Natural killer cell (primary cell): ENCODE results near the gene SPRTN. TPM values are rescaled to one million over a fixed set of nuclear protein-coding genes. Genes with fewer than 3 reads are reported as not detected.

Experiments used
- ATAC-seq, 3 donors: fragments of 150-1000 bp in 2 of 3; fragments of 200-7000 bp in 1 of 3; cut with Tn5 transposase; 1 replicate in 1 of 3; 2 replicates in 2 of 3; pipeline ENCODE4 v1.10.0; 2021; ENCODE audit warnings: mild to moderate bottlenecking in 2 of 3, moderate library complexity in 2 of 3
- DNase-seq, 2 donors: peaks; one replicate each; pipeline versions ENCODE4 v3.0.0 to v3.0.0-alpha.2; 2013 to 2021; ENCODE audit warnings: mixed read lengths in 1 of 2
- H3K27ac ChIP-seq: one replicate; pipeline ENCODE4 v1.5.1; 2013; ENCODE audit warnings: mild to moderate bottlenecking, low read length
- H3K27me3 ChIP-seq: one replicate; pipeline ENCODE4 v1.6.1; 2013; ENCODE audit warnings: low read length; ENCODE audit not compliant: control insufficient read depth, insufficient read depth
- H3K36me3 ChIP-seq: one replicate; pipeline ENCODE4 v1.6.1; 2013; ENCODE audit warnings: low read length; ENCODE audit not compliant: control insufficient read depth, insufficient read depth
- H3K4me1 ChIP-seq: one replicate; pipeline ENCODE4 v1.6.1; 2013; ENCODE audit warnings: low read length; ENCODE audit not compliant: control insufficient read depth, insufficient read depth
- H3K4me3 ChIP-seq: one replicate; pipeline ENCODE4 v1.5.1; 2013; ENCODE audit warnings: low read length
- H3K9me3 ChIP-seq: one replicate; pipeline ENCODE4 v1.6.1; 2013; ENCODE audit warnings: low read length; ENCODE audit not compliant: control insufficient read depth, insufficient read depth
- H3K27ac Mint-ChIP-seq, 2 donors: one replicate each; pipeline ENCODE4 v1.8.0; 2022; ENCODE audit warnings: mild to moderate bottlenecking in 2 of 2, mixed read lengths in 2 of 2, moderate library complexity in 1 of 2
- H3K27me3 Mint-ChIP-seq, 2 donors: one replicate each; pipeline ENCODE4 v1.8.0; 2022; ENCODE audit warnings: low read depth in 2 of 2, mixed read lengths in 2 of 2
- H3K36me3 Mint-ChIP-seq: one replicate; pipeline ENCODE4 v1.8.0; 2022; ENCODE audit warnings: mixed read lengths
- H3K4me1 Mint-ChIP-seq, 2 donors: one replicate each; pipeline ENCODE4 v1.8.0; 2022; ENCODE audit warnings: mixed read lengths in 2 of 2
- H3K4me3 Mint-ChIP-seq: one replicate; pipeline ENCODE4 v1.8.0; 2022; ENCODE audit warnings: mild to moderate bottlenecking, moderate library complexity, mixed read lengths
- H3K9me3 Mint-ChIP-seq, 2 donors: one replicate each; pipeline ENCODE4 v1.8.0; 2022; ENCODE audit warnings: mixed read lengths in 2 of 2
- CTCF ChIP-seq: fragments of 200-600 bp; IDR thresholded peaks from one replicate; pipeline ENCODE4 v1.8.0; 2022; ENCODE audit warnings: antibody characterized with exemption
- whole genome bisulfite sequencing: methylation state at CpG from one replicate; pipeline ENCODE4 v1.1.7; 2013; ENCODE audit warnings: missing lambda C conversion rate; ENCODE audit not compliant: insufficient coverage; 5-methylcytosine and 5-hydroxymethylcytosine counted together
- intact Hi-C: fragments of 100-400 bp; cut with micrococcal nuclease; formaldehyde crosslinking; loops from one replicate; pipeline ENCODE4 v1.14.2; 2022
- total RNA-seq, 4 donors: library from RNA; stranded (reverse); fragments of 120-200 nt in 1 of 4; gene quantifications; one replicate each; pipeline versions ENCODE4 v1.2.3 to v1.2.4, GENCODE V29; 2013 to 2022

SPRTN gene
- total RNA-seq, 3 donors from 2014 or later (not counting 1 experiment from before 2014, with no cell fraction given), result 31.1 to 42.6 (median 36.6) TPM

- no peak overlapping the region for H3K4me3 ChIP-seq
- H3K27me3 Mint-ChIP-seq, result no peaks in the 10 kb centered on the region
- no peaks in the 10 kb centered on the region for H3K36me3 ChIP-seq
- H3K27me3 ChIP-seq, result no peaks in the 10 kb centered on the region
- intact Hi-C loops, result no loop called here
- H3K9me3 Mint-ChIP-seq, result no peaks in the 10 kb centered on the region
- no peak for ATAC-seq
- TF ChIP-seq CTCF, result no peak
- H3K9me3 ChIP-seq, result no peaks in the 10 kb centered on the region
- H3K36me3 Mint-ChIP-seq, result no peaks in the 10 kb centered on the region
- no peaks in the 10 kb centered on the region for H3K4me1 ChIP-seq
- no peak overlapping the region for H3K4me3 Mint-ChIP-seq
- no peak overlapping the region for H3K27ac ChIP-seq
- 70% methylated on average over 2 of the region's 4 CpGs for WGBS
- DNase-seq, result no peak
- H3K27ac Mint-ChIP-seq, result no peak overlapping the region
- H3K4me1 Mint-ChIP-seq, result peaks cover 53% of the 10 kb centered on the region in 2 donors
These were observed 60.0 kb downstream of the SPRTN start for GRCh38 chr1:231397886-231398671.

- H3K27ac ChIP-seq, result no peak overlapping the region
- H3K36me3 ChIP-seq, result no peaks in the 10 kb centered on the region
- H3K4me1 ChIP-seq, result no peaks in the 10 kb centered on the region
- no CpG with 5 or more reads among the region's 1 CpG for WGBS
- intact Hi-C loops, result no loop called here
- H3K9me3 Mint-ChIP-seq, result no peaks in the 10 kb centered on the region
- H3K27me3 ChIP-seq, result no peaks in the 10 kb centered on the region
- no peak overlapping the region for H3K4me3 ChIP-seq
- H3K27me3 Mint-ChIP-seq, result no peaks in the 10 kb centered on the region
- DNase-seq (no peak), ATAC-seq (no peak)
- H3K4me3 Mint-ChIP-seq, result no peak overlapping the region
- H3K4me1 Mint-ChIP-seq, result peaks cover 29 to 30% of the 10 kb centered on the region in 2 donors
- TF ChIP-seq CTCF, result no peak
- no peak overlapping the region for H3K27ac Mint-ChIP-seq
- H3K36me3 Mint-ChIP-seq, result no peaks in the 10 kb centered on the region
- no peaks in the 10 kb centered on the region for H3K9me3 ChIP-seq
These were observed 63.4 kb downstream of the SPRTN start for GRCh38 chr1:231401478-231401877.

- Histone ChIP-seq H3K27ac (no peak overlapping the region), H3K9me3 (no peaks in the 10 kb centered on the region), H3K4me3 (no peak overlapping the region), H3K27me3 (no peaks in the 10 kb centered on the region), H3K36me3 (peaks cover 5% of the 10 kb centered on the region), H3K4me1 (no peaks in the 10 kb centered on the region)
- no peaks in the 10 kb centered on the region for H3K36me3 Mint-ChIP-seq
- H3K27ac Mint-ChIP-seq, result no peak overlapping the region
- H3K9me3 Mint-ChIP-seq, result no peaks in the 10 kb centered on the region
- no peaks in the 10 kb centered on the region for H3K27me3 Mint-ChIP-seq
- intact Hi-C loops, result no loop called here
- ATAC-seq (no peak), DNase-seq (no peak)
- peaks cover 7 to 8% of the 10 kb centered on the region in 2 donors for H3K4me1 Mint-ChIP-seq
- no peak for TF ChIP-seq CTCF
- 88% methylated on average over 1 of the region's 2 CpGs for WGBS
- H3K4me3 Mint-ChIP-seq, result no peak overlapping the region
These were observed 66.2 kb downstream of the SPRTN start for GRCh38 chr1:231404318-231404717.

Other genes with a start within 250 kb of the SPRTN start
- gene TRIM67, start 176.2 kb upstream of the SPRTN start, total RNA-seq, result not detected
- gene GNPAT, start 97.1 kb upstream of the SPRTN start, total RNA-seq, result 10 to 100 TPM; 20.5 to 29.3 (median 23.1) TPM
- gene EXOC8, start 441 bp upstream of the SPRTN start, total RNA-seq, result 10 to 100 TPM; 29.0 to 37.1 (median 34.7) TPM
- 10 to 100 TPM; 14.2 to 27.5 (median 24.5) TPM for gene EGLN1, start 84.0 kb downstream of the SPRTN start, total RNA-seq
- gene TSNAX, start 190.4 kb downstream of the SPRTN start, total RNA-seq, result 10 to 100 TPM; 35.6 to 49.3 (median 44.8) TPM